ENCODE measurements around the gene KCNQ1.

Gene KCNQ1

DNA sequence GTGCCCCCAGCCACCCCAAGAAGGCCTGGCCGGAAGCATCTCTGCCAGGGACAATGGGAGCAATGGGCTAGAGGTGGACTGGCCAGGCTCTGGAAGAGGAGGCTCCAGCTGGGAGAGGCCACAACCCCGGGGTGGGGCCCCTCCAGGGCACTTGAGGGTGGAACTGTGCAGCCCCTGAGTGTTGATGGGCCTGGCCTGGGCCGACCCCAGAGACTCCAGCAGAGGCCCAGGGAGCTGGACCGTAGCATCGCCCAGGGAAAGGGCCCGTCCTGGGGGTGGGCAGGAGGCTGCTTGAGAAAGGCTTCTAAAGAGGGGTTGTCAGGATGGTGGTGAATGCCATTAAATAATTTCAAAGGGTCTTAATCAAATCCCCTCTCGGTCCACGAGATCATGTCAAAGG is 410.4 kb downstream of the KCNQ1 start:
- Mint-ChIP-seq H3K27me3 (peaks cover 9% of the 10 kb centered on the region), H3K36me3 (no peaks in the 10 kb centered on the region), H3K9me3 (peaks cover 5% of the 10 kb centered on the region), H3K4me1 (peaks cover 7% of the 10 kb centered on the region), H3K27ac (no peak overlapping the region), H3K4me3 (no peak overlapping the region)
- ATAC-seq: no peak

DNA sequence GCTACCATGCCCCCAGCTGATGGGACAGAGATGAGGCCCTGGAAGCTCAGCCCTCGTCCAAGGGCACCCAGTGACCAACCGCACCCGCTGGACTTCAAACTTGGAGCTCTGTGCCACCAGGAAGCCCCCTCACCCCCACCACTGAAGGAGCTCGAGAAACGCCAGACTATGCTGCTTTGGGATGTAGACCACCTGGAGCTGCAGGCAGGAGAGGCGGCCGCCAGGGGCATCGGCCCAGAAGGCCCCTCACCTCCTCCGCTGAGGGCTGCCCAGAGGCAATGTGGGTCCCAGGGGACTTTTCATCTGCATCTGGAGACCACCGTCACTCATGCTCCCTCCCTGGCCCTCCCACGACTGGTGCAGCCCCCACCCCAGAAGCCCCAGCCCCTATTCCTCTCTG is 412.5 kb downstream of the KCNQ1 start:
- Mint-ChIP-seq H3K4me1 (peaks cover 20% of the 10 kb centered on the region), H3K9me3 (peaks cover 5% of the 10 kb centered on the region), H3K4me3 (no peak overlapping the region), H3K27ac (no peak overlapping the region), H3K36me3 (no peaks in the 10 kb centered on the region), H3K27me3 (peaks cover 24% of the 10 kb centered on the region)
- ATAC-seq: no peak

DNA sequence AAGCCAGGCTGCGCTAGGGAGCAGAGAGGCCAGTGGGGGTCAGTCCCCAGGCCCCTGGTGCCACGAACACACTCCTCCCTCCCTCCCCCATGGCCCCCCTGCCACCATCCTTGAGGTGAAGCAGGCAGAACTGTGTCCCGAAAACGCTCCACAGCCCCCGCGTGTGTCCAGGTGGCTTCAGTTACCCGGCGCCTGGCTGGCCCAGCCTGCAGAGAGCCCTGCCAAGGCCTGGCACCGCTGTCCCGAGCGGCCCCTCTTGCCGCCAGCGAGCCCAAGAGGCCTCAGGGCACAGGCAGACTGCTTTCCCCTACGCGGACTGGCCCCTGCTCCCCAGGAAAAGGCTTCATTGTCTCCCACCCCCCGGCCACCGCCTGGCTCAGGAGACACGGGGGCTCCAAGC is 413.1 kb downstream of the KCNQ1 start:
- no peak for ATAC-seq
- Mint-ChIP-seq H3K9me3 (peaks cover 5% of the 10 kb centered on the region), H3K4me1 (peaks cover 20% of the 10 kb centered on the region), H3K27me3 (peaks cover 25% of the 10 kb centered on the region), H3K36me3 (no peaks in the 10 kb centered on the region), H3K4me3 (no peak overlapping the region), H3K27ac (no peak overlapping the region)

DNA sequence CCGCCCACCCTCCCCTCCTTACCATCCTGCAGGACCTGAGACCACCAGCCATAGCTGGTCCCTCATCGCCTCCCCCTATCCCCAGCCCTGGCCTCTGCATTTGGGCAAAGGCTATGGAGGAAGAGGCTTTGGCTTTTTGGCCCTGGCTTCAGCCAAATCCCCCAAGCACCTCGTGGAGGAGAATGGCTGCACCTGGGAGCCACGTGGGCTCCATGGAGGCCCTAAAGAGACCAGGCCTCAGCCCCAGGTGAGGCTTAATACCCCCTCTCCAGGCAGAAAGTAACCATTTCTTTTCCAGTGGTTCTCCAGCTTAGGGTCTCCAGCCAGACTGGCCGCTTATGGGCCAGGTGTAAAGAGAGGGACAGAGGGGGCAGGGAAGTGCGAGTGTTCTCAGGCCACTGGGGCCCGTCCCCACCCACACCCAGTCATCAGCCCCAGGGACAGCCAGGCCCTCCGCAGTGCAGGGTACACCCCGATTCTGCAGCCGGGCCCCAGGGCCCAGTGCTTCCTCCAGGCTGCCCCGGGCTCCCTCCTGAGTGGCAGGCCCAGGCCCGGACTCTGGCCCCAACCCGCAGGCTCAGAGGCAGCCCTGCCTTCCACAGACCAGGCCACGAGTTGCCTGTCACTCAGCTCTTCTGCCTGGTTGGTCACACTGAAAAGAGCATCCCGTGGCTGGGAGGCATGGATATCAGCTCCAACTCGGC is 414.3 kb downstream of the KCNQ1 start:
- Mint-ChIP-seq H3K9me3 (peaks cover 3% of the 10 kb centered on the region), H3K4me1 (peaks cover 28% of the 10 kb centered on the region), H3K36me3 (no peaks in the 10 kb centered on the region), H3K27ac (peak overlapping the region; percentile 34), H3K4me3 (no peak overlapping the region), H3K27me3 (peaks cover 38% of the 10 kb centered on the region)
- no peak for ATAC-seq

DNA sequence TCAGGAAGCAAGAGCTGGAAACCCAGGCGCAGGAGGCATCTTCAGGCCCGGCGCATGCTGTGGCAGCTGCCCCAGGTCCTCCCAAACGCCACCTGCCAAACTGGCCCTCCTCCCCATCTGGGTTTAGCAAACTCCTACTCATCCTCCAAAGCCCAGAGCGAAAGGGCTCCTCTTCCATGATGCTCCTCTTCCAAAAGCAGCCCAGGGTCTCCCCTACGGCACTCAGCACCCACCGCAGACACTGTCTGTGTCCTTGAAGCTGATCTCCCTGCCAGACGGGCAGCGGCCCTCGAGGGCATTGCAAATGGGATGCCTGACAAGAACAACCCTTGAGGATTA is 414.9 kb downstream of the KCNQ1 start:
- Mint-ChIP-seq H3K4me1 (peaks cover 32% of the 10 kb centered on the region), H3K36me3 (no peaks in the 10 kb centered on the region), H3K4me3 (no peak overlapping the region), H3K27ac (no peak overlapping the region), H3K9me3 (no peaks in the 10 kb centered on the region), H3K27me3 (peaks cover 43% of the 10 kb centered on the region)
- ATAC-seq: no peak

DNA sequence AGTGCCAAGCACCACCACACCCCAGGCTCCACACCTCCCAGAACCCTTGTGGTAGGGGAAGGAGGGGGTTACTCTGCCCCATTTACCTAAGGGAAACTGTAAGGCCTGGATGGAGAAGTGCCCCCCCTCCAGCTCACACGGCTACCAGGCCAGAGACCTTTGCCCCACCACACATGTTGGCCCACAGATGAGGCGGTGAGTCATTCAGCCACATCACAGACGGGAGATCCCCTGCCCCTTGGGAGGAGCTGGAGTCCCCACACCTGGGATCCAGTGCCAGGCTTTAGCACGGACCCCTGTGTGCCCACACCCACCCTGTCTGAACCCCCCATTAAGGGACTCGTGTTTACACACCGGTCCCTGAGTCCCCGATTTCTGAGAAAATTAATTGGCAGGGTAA is 415.8 kb downstream of the KCNQ1 start:
- peak; percentile 84 for ATAC-seq
- H3K4me3 Mint-ChIP-seq: no peak overlapping the region
- H3K9me3 Mint-ChIP-seq: no peaks in the 10 kb centered on the region
- no peak overlapping the region for H3K27ac Mint-ChIP-seq
- H3K27me3 Mint-ChIP-seq: peaks cover 50% of the 10 kb centered on the region
- H3K4me1 Mint-ChIP-seq: peaks cover 32% of the 10 kb centered on the region
- H3K36me3 Mint-ChIP-seq: no peaks in the 10 kb centered on the region

DNA sequence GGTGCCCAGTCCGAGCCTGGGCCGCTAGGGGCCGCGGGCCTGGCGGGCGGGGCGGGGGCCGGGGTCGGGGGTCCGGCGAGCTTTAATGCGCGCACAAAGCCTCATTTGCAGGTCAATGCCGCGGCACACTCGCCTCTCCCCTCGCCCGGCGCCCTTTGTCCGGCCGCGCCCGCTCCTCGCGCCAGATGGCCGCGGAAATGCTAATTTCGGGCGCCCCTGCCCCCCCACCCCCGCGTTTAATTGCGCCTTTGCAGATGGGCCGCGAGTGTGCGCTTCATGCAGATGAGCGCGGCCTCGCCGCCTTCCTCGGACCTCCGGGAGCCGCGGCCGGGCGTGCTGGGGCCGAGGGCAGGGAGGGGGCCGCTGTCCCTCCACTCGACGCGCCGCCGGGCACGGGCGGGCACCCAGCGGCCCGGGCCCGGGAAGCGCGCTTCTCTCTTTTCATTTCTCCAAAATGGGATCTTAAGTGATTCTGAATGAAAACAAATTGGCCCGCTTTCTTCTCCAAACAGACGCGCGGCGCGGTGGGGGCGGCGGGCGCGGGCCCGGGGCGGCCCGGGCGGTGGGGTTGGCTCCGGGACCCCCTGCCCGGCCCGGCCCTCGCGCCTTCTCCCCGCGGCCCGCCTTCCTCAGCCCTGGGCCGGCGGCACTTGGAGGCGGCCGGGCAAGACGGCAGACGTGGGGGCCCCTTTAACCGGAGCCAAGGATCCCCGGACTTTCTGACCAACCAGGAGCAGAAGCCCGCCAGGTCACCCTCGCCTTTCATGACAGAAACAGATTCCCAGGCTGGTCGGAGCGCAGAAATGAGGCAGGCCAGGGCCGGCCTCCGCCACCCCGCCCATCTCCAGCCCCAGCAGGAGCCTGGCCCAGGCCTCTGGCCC is 417.8 kb downstream of the KCNQ1 start:
- H3K9me3 Mint-ChIP-seq: no peaks in the 10 kb centered on the region
- no peak overlapping the region for H3K27ac Mint-ChIP-seq
- H3K4me1 Mint-ChIP-seq: peaks cover 32% of the 10 kb centered on the region
- no peak for ATAC-seq
- peaks cover 68% of the 10 kb centered on the region for H3K27me3 Mint-ChIP-seq
- H3K4me3 Mint-ChIP-seq: no peak overlapping the region
- no peaks in the 10 kb centered on the region for H3K36me3 Mint-ChIP-seq

DNA sequence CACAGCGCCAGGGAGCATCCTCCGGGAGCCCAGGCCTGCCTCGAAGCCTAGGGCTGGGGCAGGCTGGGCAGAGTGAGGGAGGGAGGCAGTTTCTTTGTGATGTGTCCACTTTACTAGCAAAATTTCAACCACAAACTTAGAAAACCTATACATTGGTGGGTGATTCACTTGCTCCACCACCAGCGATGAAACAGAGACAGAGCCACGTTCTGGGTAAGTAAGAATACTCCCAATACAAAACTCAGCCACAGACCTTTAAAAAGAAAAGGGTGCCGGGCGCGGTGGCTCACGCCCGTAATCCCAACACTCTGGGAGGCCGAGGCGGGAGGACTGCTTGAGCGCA is 418.4 kb downstream of the KCNQ1 start:
- no peak for ATAC-seq
- peaks cover 69% of the 10 kb centered on the region for H3K27me3 Mint-ChIP-seq

DNA sequence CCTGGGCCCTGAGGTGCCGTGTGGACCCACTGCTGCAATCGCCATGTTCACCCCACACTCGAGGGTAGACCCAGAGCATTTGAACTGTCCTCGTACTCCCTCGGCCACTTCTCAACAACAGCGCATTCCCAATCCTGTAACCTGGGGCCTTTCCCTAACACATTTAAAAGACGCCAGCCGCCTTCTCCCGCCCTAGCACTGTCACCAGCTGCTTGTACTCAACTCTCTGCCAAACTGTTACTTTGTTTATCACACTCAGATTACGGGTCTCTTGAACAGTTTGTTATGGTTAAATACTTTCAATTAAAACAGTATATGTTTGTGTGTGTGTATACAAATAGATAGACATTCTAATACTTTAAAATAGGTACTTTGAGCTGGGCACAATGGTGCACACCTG is 420.1 kb downstream of the KCNQ1 start:
- ATAC-seq: no peak
- H3K4me1 Mint-ChIP-seq: peaks cover 36% of the 10 kb centered on the region
- no peak overlapping the region for H3K27ac Mint-ChIP-seq
- no peak overlapping the region for H3K4me3 Mint-ChIP-seq
- H3K36me3 Mint-ChIP-seq: no peaks in the 10 kb centered on the region
- no peaks in the 10 kb centered on the region for H3K9me3 Mint-ChIP-seq
- H3K27me3 Mint-ChIP-seq: peaks cover 72% of the 10 kb centered on the region

More for the DNA sequence above, 418.4 kb downstream of the KCNQ1 start:
- H3K36me3 Mint-ChIP-seq: no peaks in the 10 kb centered on the region
- H3K9me3 Mint-ChIP-seq: no peaks in the 10 kb centered on the region
- no peak overlapping the region for H3K27ac Mint-ChIP-seq
- H3K4me3 Mint-ChIP-seq: no peak overlapping the region
- peaks cover 34% of the 10 kb centered on the region for H3K4me1 Mint-ChIP-seq

DNA sequence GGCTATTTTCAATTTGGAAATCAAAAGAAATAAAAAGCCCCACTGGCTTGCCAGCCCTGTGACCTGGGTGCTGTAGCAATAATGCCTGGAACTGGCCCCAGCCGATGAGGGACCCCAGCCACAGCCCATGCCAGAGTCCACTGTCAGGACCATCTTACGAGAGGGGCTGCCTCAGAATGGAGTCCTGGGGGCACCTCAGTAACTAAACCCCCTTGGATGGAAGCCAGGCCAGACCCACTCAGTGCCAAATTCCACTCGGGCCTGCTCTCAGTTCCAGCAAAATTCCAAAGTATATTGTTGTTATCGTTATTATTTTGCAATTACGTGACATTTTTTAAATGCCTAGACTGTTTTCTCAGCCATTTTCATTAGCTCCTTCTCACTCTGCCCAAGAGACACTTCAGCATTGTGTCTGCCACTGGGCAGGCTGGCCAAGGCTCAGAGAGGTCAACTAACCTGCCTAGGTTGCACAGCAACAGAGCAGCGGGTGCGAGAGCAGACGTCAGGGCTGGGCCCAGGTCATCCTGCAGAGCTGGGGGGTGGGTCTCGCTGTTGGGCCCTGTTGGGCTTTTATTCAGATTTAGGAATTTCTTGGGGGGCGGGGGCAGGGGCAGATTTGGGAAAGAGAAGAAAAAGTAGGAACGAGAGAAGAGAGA is 421.2 kb downstream of the KCNQ1 start:
- no peak for ATAC-seq
- H3K27me3 Mint-ChIP-seq: peaks cover 73% of the 10 kb centered on the region
- no peaks in the 10 kb centered on the region for H3K9me3 Mint-ChIP-seq
- no peak overlapping the region for H3K27ac Mint-ChIP-seq
- peaks cover 25% of the 10 kb centered on the region for H3K4me1 Mint-ChIP-seq
- H3K4me3 Mint-ChIP-seq: no peak overlapping the region
- no peaks in the 10 kb centered on the region for H3K36me3 Mint-ChIP-seq

DNA sequence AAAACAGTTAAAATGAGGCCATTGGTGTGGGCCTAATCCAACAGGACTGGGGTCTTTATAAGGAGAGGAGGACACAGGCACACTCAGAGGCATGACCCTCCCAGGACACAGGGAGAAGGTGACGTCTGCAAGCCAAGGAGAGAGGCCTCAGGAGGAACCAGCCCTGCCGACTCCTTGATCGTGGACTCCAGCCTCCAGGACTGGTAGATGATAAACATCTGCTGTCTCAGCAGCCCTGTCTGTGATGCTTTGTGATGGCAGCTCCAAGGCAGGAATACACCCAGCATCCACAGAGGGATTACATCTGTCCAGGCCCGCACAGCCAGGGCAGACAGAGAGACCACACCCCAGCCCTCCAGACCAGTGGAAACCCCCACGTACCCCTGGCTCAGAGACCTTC is 422.3 kb downstream of the KCNQ1 start:
- H3K27ac Mint-ChIP-seq: no peak overlapping the region
- peaks cover 76% of the 10 kb centered on the region for H3K27me3 Mint-ChIP-seq

DNA sequence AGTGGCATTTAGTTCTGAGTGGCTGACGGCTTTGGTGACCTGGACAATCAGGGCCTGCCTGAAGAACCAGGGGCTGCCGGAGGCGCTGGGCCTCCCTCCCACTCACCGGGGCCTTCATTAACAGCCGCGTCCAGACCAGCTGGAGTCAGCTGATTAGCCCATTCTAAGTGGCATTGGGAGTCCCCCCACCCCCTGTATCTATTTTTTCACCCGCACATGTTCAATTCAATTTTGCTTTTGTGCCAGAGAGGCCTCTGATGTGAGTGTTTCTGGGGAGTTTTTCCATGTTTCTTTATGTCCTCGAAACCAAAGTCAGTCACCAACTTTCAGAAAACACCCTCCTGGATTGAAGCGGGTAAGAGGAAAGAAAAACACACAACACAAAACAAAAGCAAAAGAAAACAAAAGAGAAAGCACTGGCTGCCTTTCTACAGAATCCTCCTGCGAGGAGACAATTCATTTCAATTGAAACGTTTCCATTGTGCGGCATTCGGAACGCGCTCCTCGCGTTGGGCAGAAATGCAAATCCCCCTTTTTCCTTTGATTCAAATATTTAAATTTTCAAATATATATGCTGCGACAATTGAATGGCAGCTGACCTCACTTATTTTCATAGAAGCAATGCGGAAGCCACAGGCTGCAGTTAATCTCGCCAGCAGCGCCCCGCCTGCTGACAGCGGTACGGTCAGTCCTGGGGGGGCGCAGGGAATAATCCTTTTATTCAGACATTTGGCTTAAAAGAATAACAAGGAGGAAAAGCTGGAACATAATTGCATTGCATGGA is 423.1 kb downstream of the KCNQ1 start:
- Mint-ChIP-seq H3K9me3 (no peaks in the 10 kb centered on the region), H3K27me3 (peaks cover 82% of the 10 kb centered on the region), H3K27ac (no peak overlapping the region), H3K4me1 (peaks cover 21% of the 10 kb centered on the region), H3K4me3 (peak overlapping the region; percentile 51), H3K36me3 (no peaks in the 10 kb centered on the region)
- no peak for ATAC-seq

More for the DNA sequence above, 422.3 kb downstream of the KCNQ1 start:
- Mint-ChIP-seq H3K36me3 (no peaks in the 10 kb centered on the region), H3K4me1 (peaks cover 21% of the 10 kb centered on the region), H3K4me3 (no peak overlapping the region), H3K9me3 (no peaks in the 10 kb centered on the region)
- no peak for ATAC-seq

DNA sequence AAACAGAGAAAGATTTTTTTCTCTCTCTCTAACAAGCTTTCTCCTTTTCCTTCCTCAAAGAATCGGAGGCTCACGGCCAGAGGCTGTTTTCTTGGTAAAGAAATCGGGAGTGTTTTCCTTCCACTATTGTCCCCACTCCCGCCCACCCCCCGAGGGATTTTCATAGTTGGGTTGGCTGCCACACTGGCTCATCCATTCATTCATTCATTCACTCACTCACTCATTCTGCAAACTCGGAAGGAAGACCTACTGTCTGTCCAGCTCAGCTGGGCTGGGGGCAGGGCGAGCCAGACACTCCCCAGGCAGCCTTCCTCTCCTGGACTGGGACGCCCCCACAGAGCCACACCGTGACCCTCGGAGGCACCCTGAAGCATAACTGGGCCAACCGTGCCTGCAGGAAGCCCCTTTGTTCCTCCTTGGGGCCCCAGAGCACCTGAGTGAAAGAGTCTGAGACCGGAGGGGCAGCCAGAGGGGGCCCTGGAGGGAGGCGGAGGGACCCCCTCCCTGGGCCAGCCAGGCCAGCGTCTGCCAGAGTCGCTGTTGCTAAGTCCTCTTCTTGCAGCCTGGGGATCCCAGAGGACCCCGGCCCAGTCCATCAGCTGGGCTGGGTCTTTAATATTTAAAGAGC is 423.8 kb downstream of the KCNQ1 start:
- peak overlapping the region; percentile 72 for H3K4me3 Mint-ChIP-seq
- H3K27me3 Mint-ChIP-seq: peaks cover 76% of the 10 kb centered on the region
- H3K4me1 Mint-ChIP-seq: peaks cover 18% of the 10 kb centered on the region
- no peak for ATAC-seq
- H3K9me3 Mint-ChIP-seq: no peaks in the 10 kb centered on the region
- no peak overlapping the region for H3K27ac Mint-ChIP-seq
- H3K36me3 Mint-ChIP-seq: no peaks in the 10 kb centered on the region

DNA sequence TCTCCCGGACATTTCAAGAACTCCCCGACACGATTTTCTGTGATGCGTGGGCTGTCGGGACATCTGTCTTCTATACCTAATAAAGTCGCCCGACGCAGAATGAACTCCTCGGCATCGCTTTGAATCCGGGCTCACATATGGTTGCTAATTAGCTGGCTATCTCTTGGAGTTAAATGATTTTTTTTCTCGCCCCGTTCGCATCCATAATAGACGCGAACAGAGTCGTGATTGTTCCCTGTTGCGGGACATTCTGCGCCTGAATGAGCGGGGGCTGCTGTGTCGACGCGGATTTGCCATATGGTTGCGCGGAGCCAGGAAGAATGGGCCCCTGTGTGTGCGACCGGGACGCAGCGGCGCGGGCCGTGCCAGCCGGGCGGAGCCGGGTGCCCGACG is 424.3 kb downstream of the KCNQ1 start:
- Mint-ChIP-seq H3K9me3 (no peaks in the 10 kb centered on the region), H3K27me3 (peaks cover 71% of the 10 kb centered on the region), H3K4me1 (peaks cover 13% of the 10 kb centered on the region), H3K27ac (no peak overlapping the region), H3K36me3 (no peaks in the 10 kb centered on the region), H3K4me3 (no peak overlapping the region)
- no peak for ATAC-seq

Measured in stimulated activated memory B cell treated with anti-CD40 and anti-IgM and Interleukin-4, amounts not matched to agents 10 μg/mL and 1 μg/mL and 100 μg/mL, for 72 hours (primary cell).